Nephron progenitor cell (in vitro differentiated cells): ENCODE measurements around the gene ZMIZ1.
A peak's percentile ranks its signal among the peaks of the same experiment; 100 is the strongest.

Experiments
- DNase-seq: peaks from one replicate; pipeline ENCODE4 v3.0.0; 2021
- H3K27ac Mint-ChIP-seq: 2 replicates; pipeline ENCODE4 v1.8.0; 2021; ENCODE audit warnings: mild to moderate bottlenecking, moderate library complexity, mixed read lengths
- H3K27me3 Mint-ChIP-seq: 2 replicates; pipeline ENCODE4 v1.8.0; 2021; ENCODE audit warnings: mild to moderate bottlenecking, low read depth, mixed read lengths; ENCODE audit not compliant: poor library complexity
- H3K36me3 Mint-ChIP-seq: 2 replicates; pipeline ENCODE4 v1.8.0; 2021; ENCODE audit warnings: low read depth, mixed read lengths
- H3K4me1 Mint-ChIP-seq: 2 replicates; pipeline ENCODE4 v1.8.0; 2021; ENCODE audit warnings: mixed read lengths
- H3K4me3 Mint-ChIP-seq: 2 replicates; pipeline ENCODE4 v1.8.0; 2021; ENCODE audit warnings: mild to moderate bottlenecking, moderate library complexity, mixed read lengths
- H3K9me3 Mint-ChIP-seq: 2 replicates; pipeline ENCODE4 v1.8.0; 2021; ENCODE audit warnings: mild to moderate bottlenecking, moderate library complexity, mixed read lengths
- CTCF ChIP-seq: fragments of 200-600 bp; sonication (generic); IDR thresholded peaks from 2 replicates; pipeline ENCODE4 v1.5.0; 2021; ENCODE audit warnings: antibody characterized with exemption

ZMIZ1 gene

DNA sequence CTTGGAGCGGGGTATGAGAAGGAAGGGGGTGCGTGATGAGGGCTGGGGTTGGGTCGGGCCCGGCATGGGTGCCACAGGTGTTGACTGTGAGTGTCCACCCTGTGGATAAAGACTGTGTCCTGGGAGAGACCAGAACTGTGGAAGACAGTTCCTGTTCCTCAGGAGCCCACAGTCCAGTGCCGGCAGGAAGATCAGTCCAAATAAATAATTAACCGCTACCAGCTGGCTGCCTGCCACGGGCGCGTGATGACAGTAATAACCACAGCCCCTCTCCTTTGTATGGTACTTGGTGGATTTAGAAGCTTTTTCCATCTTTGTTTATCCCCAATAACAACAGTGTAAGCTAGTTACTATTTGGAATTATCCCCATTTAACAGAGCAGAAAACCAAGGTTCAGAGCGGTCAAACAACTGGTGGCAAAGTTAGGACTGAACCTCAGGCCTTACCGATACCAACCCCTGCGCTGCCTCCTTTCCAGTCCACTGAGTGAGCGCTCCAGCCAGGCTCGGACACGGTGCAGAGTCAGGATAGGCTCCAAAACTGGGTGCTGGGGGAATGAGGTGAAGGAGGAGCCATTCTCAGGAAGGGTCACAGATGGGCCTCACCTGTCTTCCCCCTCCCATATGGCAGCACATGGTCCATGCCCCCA is 5.1 kb downstream of the ZMIZ1 start:
- no peak overlapping the region for H3K27ac Mint-ChIP-seq
- H3K36me3 Mint-ChIP-seq: no peaks in the 10 kb centered on the region
- peaks cover 9% of the 10 kb centered on the region for H3K27me3 Mint-ChIP-seq
- DNase-seq: no peak
- H3K4me3 Mint-ChIP-seq: no peak overlapping the region
- no peak for TF ChIP-seq CTCF
- peaks cover 78% of the 10 kb centered on the region for H3K4me1 Mint-ChIP-seq
- H3K9me3 Mint-ChIP-seq: no peaks in the 10 kb centered on the region

- peaks cover 86% of the 10 kb centered on the region for H3K4me1 Mint-ChIP-seq
- no peak overlapping the region for H3K27ac Mint-ChIP-seq
- H3K4me3 Mint-ChIP-seq: no peak overlapping the region
- no peak for TF ChIP-seq CTCF
- peaks cover 9% of the 10 kb centered on the region for H3K27me3 Mint-ChIP-seq
- H3K9me3 Mint-ChIP-seq: no peaks in the 10 kb centered on the region
- no peak for DNase-seq
- no peaks in the 10 kb centered on the region for H3K36me3 Mint-ChIP-seq
Observed at GRCh38 chr10:79074732-79075131, 6.0 kb downstream of the ZMIZ1 start.

GRCh38 chr10:79075418-79075817 is 6.7 kb downstream of the ZMIZ1 start:
- H3K27ac Mint-ChIP-seq: no peak overlapping the region
- H3K4me1 Mint-ChIP-seq: peaks cover 93% of the 10 kb centered on the region
- H3K4me3 Mint-ChIP-seq: no peak overlapping the region
- no peak for TF ChIP-seq CTCF
- peaks cover 9% of the 10 kb centered on the region for H3K27me3 Mint-ChIP-seq
- DNase-seq: no peak
- H3K9me3 Mint-ChIP-seq: no peaks in the 10 kb centered on the region
- H3K36me3 Mint-ChIP-seq: no peaks in the 10 kb centered on the region

- Mint-ChIP-seq H3K27ac (no peak overlapping the region), H3K4me1 (peaks cover 89% of the 10 kb centered on the region), H3K36me3 (no peaks in the 10 kb centered on the region), H3K9me3 (no peaks in the 10 kb centered on the region), H3K4me3 (no peak overlapping the region), H3K27me3 (peaks cover 4% of the 10 kb centered on the region)
- no peak for TF ChIP-seq CTCF
- no peak for DNase-seq
Observed at GRCh38 chr10:79077488-79078173, 8.9 kb downstream of the ZMIZ1 start.

- TF ChIP-seq CTCF: no peak
- Mint-ChIP-seq H3K36me3 (no peaks in the 10 kb centered on the region), H3K27me3 (peaks cover 1% of the 10 kb centered on the region), H3K9me3 (no peaks in the 10 kb centered on the region), H3K27ac (peak overlapping the region; percentile 32), H3K4me1 (peaks cover 89% of the 10 kb centered on the region), H3K4me3 (no peak overlapping the region)
- no peak for DNase-seq
Observed at GRCh38 chr10:79078367-79079053, 9.7 kb downstream of the ZMIZ1 start.
